ENCODE results near the gene LAMB2.

The LAMB2 gene

DNA sequence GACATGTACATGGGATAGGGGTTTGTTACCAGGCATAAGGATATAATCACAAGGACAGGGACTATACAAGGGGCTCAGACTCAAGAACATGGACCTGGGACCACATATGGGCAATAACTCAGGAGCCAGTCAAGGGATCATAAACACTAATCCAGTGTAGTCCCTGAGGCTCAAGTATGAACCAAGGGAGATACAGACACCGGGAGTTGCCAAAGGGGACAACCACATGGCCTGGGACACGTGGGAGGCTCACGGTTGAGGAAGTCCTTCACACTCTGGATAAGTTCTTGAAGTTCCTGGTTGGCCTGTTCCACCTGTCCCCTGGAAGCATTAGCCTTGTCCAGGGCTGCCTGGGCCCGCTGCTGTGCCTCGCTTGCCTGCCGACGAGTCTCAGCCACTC is 10.4 kb downstream of the LAMB2 start:
- H3K27me3 ChIP-seq (ENCODE audit: insufficient read depth, low read length), result no peaks in the 10 kb centered on the region
- H2AFZ ChIP-seq (ENCODE audit: low read depth, low read length), result no peak overlapping the region
- peaks cover 15% of the 10 kb centered on the region for H3K4me1 ChIP-seq (ENCODE audit: insufficient read depth, low read length)
- H3K9me3 ChIP-seq (ENCODE audit: low read length), result no peaks in the 10 kb centered on the region
- no peak overlapping the region for H3K4me3 ChIP-seq (ENCODE audit: low read length)
- peaks cover 53% of the 10 kb centered on the region for H3K36me3 ChIP-seq (ENCODE audit: insufficient read depth, low read length)

DNA sequence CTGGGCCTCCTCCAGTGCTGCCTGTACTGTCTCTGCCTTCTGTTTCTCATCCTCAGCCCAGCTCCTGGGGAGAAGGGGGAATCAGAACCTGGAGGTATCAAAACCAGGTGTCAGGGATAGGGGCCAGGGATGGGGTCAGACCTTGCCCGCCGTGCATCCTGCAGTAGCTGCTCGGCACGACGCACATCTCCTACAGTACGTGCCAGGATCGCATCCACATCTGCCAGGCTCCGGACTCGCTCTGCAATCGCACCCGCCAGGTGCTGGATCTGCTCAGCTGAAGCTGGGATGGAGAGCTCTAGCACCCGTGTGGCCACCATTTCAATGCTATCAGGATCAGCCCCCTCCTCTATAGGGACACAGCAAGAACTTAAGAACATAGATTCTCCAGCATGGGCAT is 10.8 kb downstream of the LAMB2 start:
- H3K4me3 ChIP-seq (ENCODE audit: low read length), result no peak overlapping the region
- H3K36me3 ChIP-seq (ENCODE audit: insufficient read depth, low read length), result peaks cover 57% of the 10 kb centered on the region
- no peak overlapping the region for H2AFZ ChIP-seq (ENCODE audit: low read depth, low read length)
- H3K4me1 ChIP-seq (ENCODE audit: insufficient read depth, low read length), result peaks cover 15% of the 10 kb centered on the region
- no peaks in the 10 kb centered on the region for H3K27me3 ChIP-seq (ENCODE audit: insufficient read depth, low read length)
- H3K9me3 ChIP-seq (ENCODE audit: low read length), result no peaks in the 10 kb centered on the region

DNA sequence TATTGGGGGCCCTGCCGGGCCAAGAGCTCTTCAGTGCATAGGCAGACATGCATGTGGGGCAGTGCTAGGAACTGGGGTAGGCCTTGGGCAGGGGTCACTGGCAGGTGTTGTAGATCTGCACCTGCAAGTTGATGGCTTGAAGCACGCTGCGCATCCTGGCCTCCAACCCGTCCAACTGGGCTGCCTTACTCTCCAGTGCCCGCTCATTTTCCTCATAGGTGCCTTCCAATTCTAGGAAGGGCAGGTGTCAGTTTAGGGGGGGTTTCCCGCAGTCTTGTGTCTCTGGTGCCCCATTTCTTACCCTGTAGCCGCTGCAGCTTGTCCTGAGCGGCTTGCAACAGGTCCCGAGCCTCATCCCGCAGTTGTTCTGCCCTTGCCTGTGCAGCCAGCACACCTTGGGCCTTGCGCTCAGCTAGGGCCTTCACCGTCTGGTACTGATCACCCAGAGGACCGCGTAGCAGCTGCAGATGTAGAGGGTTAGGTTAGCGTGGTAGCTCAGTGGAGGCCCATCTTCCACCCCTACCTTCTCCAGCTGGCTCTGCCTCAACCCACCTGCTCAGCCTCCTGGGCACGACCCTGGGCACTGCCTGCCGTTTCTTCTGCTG is 11.6 kb downstream of the LAMB2 start:
- H3K27me3 ChIP-seq (ENCODE audit: insufficient read depth, low read length), result no peaks in the 10 kb centered on the region
- H3K36me3 ChIP-seq (ENCODE audit: insufficient read depth, low read length), result peaks cover 65% of the 10 kb centered on the region
- H2AFZ ChIP-seq (ENCODE audit: low read depth, low read length), result peak overlapping the region; percentile 10
- H3K4me1 ChIP-seq (ENCODE audit: insufficient read depth, low read length), result peaks cover 15% of the 10 kb centered on the region
- no peaks in the 10 kb centered on the region for H3K9me3 ChIP-seq (ENCODE audit: low read length)
- peak overlapping the region; percentile 94 for H3K4me3 ChIP-seq (ENCODE audit: low read length)

DNA sequence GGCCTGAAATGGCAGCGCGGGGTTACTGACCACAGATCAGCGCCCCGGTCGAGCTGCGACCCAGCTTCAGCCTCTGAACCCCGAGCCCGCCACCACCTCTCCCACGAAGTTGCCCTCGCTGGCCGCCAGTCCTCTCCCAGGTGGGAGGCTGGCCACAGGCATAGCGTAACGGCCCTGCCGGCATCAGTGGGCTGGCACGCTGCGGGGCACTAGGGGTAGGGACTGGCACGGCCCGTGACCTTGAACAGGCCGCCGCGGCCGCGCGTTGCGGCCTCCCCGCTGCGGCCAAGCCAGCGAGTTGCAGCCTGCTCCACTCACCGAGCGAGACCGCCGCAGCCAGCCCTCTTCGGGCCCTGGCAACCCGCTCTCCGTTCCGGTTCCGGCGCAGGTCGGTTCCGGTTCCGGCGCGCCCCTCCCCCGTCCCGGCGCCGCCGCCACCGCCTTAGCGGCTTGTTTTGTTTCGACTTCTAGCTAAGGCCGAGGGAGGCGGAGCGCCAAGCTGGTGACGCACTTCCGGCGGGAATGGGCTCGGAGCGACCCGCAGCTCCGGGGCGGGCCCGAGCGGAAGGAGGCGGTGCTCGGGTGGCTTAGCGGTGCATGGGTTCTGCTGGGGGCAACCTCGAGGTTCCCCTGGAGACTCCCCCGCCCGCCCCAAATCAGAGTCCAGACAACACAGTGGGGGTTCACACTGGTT is 12.3 kb downstream of the LAMB2 start, which contains the start of gene USP19:
Gene USP19, minus strand, starts transcription at position 386 of the 694 bp plus-strand sequence. CDS start 1,678 bp downstream, outside the sequence.
- H2AFZ ChIP-seq (ENCODE audit: low read depth, low read length), result peak within 1 kb of the TSS; percentile 10
- H3K36me3 ChIP-seq (ENCODE audit: insufficient read depth, low read length), result peaks cover 65% of the 10 kb centered on the region
- peak within 1 kb of the TSS; percentile 94 for H3K4me3 ChIP-seq (ENCODE audit: low read length)
- no peaks in the 10 kb centered on the region for H3K27me3 ChIP-seq (ENCODE audit: insufficient read depth, low read length)
- H3K9me3 ChIP-seq (ENCODE audit: low read length), result no peaks in the 10 kb centered on the region
- H3K4me1 ChIP-seq (ENCODE audit: insufficient read depth, low read length), result peaks cover 15% of the 10 kb centered on the region

DNA sequence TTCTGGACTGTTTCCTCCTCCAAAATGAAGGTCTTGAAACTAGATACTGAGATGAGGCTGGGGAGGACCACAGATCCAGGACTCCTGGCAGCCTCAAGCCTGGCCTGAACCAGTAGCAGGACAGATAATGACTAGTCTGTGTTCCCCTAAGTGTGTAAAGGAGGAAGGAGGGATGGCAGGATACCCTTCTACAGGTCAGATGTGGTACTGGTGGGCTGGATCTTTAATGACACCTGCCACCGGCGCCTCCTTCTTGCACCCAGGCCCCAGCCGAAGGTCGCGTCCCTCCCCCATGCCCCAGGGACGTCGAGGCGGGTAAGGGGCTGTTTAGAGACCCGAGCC is 12.8 kb downstream of the LAMB2 start:
- H3K36me3 ChIP-seq (ENCODE audit: insufficient read depth, low read length), result peaks cover 69% of the 10 kb centered on the region
- no peaks in the 10 kb centered on the region for H3K27me3 ChIP-seq (ENCODE audit: insufficient read depth, low read length)
- H3K9me3 ChIP-seq (ENCODE audit: low read length), result no peaks in the 10 kb centered on the region
- H2AFZ ChIP-seq (ENCODE audit: low read depth, low read length), result peak overlapping the region; percentile 10
- peak overlapping the region; percentile 94 for H3K4me3 ChIP-seq (ENCODE audit: low read length)
- H3K4me1 ChIP-seq (ENCODE audit: insufficient read depth, low read length), result peaks cover 15% of the 10 kb centered on the region

DNA sequence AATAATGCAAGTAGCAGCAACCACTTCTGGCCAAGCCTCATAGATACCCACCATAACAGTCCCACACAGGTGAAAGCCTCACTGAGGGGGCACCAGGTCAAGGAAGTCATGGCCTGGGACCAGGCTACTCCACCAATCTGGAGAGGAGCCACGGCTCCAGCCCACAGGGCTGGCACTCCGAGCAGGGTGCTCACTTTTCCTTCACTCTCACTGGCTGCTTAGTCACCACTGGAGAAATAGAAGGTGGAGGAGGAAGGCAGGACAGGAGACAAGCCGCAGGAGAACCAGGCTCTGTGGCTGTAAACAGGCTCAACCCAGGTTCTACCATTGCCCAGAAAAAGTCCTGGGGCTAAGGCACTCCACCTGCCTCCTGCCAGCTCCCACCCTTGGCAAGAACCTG is 13.4 kb downstream of the LAMB2 start:
- peaks cover 70% of the 10 kb centered on the region for H3K36me3 ChIP-seq (ENCODE audit: insufficient read depth, low read length)
- peak overlapping the region; percentile 94 for H3K4me3 ChIP-seq (ENCODE audit: low read length)
- no peaks in the 10 kb centered on the region for H3K9me3 ChIP-seq (ENCODE audit: low read length)
- no peak overlapping the region for H2AFZ ChIP-seq (ENCODE audit: low read depth, low read length)
- no peaks in the 10 kb centered on the region for H3K27me3 ChIP-seq (ENCODE audit: insufficient read depth, low read length)
- H3K4me1 ChIP-seq (ENCODE audit: insufficient read depth, low read length), result peaks cover 15% of the 10 kb centered on the region

DNA sequence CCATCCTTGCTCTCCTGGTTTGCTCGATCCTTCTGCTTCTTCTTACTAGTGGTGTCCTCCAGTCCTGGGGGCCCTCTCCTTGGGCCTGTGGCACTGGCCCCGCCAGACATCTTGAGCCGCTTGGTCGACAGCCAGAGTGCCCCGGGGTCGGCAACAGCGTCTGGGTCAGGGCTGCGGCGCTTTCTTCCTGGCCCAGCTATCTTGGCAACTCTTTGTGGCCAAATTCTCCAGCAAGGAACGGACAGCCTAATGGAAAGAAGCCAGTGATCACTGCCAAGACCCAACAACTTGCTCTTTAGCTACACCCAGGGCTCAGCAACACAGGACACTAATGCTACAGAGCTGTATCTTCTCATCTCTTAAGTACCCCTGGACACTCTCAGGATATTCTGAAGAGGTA is 13.8 kb downstream of the LAMB2 start:
- Histone ChIP-seq H3K4me3 (ENCODE audit: low read length) (no peak overlapping the region), H3K4me1 (ENCODE audit: insufficient read depth, low read length) (peaks cover 15% of the 10 kb centered on the region), H3K36me3 (ENCODE audit: insufficient read depth, low read length) (peaks cover 70% of the 10 kb centered on the region), H3K27me3 (ENCODE audit: insufficient read depth, low read length) (no peaks in the 10 kb centered on the region), H3K9me3 (ENCODE audit: low read length) (no peaks in the 10 kb centered on the region), H2AFZ (ENCODE audit: low read depth, low read length) (no peak overlapping the region)

DNA sequence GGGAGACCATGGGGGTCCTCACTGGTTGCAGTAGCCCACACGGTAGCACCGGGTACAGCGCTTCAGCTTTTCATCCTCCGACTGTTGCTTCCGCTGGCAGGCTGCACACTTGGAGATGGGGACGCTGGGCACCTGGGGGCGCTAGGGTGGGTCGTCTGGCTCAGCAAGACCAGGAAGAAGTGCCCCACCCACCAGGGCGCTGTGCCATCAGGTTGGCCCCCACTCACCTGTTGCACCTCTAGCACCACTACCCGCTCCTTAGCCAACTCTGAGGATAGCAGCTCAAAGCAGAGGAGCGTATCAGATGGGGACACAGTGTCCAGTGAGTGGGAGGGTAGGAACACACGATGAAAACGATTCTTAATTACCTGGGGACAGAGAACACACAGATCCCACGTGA is 20.6 kb downstream of the LAMB2 start:
- Histone ChIP-seq H3K4me1 (ENCODE audit: insufficient read depth, low read length) (no peaks in the 10 kb centered on the region), H2AFZ (ENCODE audit: low read depth, low read length) (no peak overlapping the region), H3K27me3 (ENCODE audit: insufficient read depth, low read length) (no peaks in the 10 kb centered on the region), H3K4me3 (ENCODE audit: low read length) (no peak overlapping the region), H3K36me3 (ENCODE audit: insufficient read depth, low read length) (peaks cover 91% of the 10 kb centered on the region), H3K9me3 (ENCODE audit: low read length) (no peaks in the 10 kb centered on the region)

DNA sequence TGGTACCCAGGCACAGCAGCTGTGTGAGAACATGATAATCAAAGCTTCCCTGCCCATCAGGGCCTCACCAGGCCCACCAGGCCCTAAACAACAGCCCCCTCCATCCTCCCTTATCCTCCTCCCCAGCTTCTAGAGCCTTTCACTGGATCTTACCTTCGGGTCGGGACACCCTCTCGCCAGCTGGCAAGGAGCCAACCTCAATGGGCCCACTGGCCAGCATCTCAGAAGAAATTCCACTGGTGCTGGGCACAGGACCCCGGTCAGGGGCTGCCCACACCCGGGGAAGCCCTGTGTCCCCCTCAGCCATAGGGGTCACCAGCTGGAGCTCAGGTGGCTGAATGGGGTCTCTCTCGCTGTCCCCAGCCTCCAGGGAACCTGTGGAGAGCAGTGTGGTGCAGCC is 21.5 kb downstream of the LAMB2 start:
- Histone ChIP-seq H3K4me1 (ENCODE audit: insufficient read depth, low read length) (no peaks in the 10 kb centered on the region), H3K4me3 (ENCODE audit: low read length) (no peak overlapping the region), H3K36me3 (ENCODE audit: insufficient read depth, low read length) (peaks cover 83% of the 10 kb centered on the region), H3K27me3 (ENCODE audit: insufficient read depth, low read length) (no peaks in the 10 kb centered on the region), H2AFZ (ENCODE audit: low read depth, low read length) (no peak overlapping the region), H3K9me3 (ENCODE audit: low read length) (no peaks in the 10 kb centered on the region)

DNA sequence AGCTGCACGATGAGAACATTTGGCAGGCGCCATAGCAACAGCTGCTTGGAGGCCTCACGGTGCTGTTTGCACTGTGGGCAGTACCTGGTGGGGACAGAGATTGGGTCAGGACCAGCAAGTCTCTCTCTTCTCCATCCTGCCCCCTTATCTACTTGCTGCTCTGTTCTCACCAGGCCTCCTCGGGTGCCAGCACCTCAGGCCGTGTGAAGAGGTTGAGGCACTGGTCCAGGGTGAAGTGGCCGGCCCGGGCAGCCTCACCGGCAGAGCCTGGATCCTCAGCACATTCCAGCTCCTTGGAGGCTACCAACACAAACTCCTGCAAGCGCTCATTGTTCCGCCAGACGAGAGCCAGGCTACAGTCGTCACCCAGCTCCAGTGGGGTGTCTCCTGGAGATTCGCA is 22.1 kb downstream of the LAMB2 start:
- peaks cover under 1% of the 10 kb centered on the region for H3K4me1 ChIP-seq (ENCODE audit: insufficient read depth, low read length)
- no peaks in the 10 kb centered on the region for H3K9me3 ChIP-seq (ENCODE audit: low read length)
- no peaks in the 10 kb centered on the region for H3K27me3 ChIP-seq (ENCODE audit: insufficient read depth, low read length)
- no peak overlapping the region for H2AFZ ChIP-seq (ENCODE audit: low read depth, low read length)
- H3K4me3 ChIP-seq (ENCODE audit: low read length), result no peak overlapping the region
- H3K36me3 ChIP-seq (ENCODE audit: insufficient read depth, low read length), result peaks cover 78% of the 10 kb centered on the region

DNA sequence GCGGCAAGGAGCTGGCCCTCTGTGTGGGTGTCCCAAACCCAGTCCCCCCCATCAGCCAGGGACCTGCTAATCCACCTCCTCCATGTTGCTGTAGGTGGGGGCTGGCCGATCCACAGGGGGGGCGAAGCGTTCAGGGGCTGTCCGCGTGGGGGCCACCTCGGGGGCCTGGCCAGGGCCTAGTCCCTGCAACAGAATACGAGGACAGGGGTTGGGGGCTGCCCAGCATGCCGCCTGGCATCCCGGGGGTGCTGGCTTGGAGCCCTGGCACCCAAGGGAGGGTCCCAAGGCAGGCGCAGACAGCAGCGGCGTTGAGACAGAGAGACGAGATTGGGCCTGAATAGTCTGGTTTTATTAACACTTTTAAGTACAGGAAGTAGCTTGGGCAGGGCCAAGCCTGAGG is 24.5 kb downstream of the LAMB2 start:
- no peak overlapping the region for H2AFZ ChIP-seq (ENCODE audit: low read depth, low read length)
- H3K36me3 ChIP-seq (ENCODE audit: insufficient read depth, low read length), result peaks cover 57% of the 10 kb centered on the region
- H3K4me3 ChIP-seq (ENCODE audit: low read length), result no peak overlapping the region
- H3K27me3 ChIP-seq (ENCODE audit: insufficient read depth, low read length), result no peaks in the 10 kb centered on the region
- peaks cover 15% of the 10 kb centered on the region for H3K4me1 ChIP-seq (ENCODE audit: insufficient read depth, low read length)
- no peaks in the 10 kb centered on the region for H3K9me3 ChIP-seq (ENCODE audit: low read length)

DNA sequence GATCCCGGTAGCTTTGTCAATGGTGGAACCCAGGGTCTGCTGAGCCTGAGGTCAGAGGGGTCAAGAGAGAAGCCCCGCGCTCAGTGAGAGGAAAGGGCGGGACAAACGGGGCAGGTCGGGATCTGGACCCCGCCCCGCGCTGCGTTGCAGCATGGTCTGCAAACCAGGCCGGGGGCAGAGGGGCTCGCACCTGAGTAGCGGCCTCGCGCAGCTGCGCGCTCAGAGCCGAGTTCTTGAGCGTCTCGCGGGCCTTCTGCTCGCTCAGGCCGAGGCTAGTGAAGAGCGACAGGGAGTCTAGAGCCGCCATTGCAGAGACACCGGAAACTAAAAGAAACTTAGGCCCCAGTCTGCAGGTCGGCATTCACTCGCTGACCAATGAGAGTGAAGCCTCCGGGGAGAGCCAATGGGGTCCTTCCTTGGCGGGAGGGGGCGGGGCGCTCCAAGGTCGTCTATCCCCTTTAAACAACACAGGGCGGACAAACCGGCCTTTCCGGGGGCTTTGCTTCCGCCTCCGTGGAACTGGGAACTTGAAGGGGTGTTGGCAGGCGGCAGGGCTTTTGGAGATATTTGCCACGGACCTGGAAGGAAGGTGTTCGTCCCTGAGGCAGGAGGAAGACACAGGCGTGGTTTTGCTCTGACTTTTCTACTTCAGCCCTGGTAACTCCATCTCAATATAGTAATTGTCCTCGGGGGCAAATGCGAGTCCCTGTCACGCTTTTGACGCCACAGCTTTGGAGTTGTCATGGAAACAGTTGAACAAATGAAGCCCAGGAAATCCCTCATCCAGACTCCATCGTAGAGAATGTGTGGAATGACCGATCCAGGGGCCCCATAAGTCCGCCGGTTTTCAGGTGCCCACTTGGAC is 28.2 kb downstream of the LAMB2 start, which contains the start of gene QARS1:
Gene QARS1, minus strand, starts transcription at position 331 of the 865 bp plus-strand sequence. Its CDS starts 24 bp downstream, at position 307.
- H3K4me3 ChIP-seq (ENCODE audit: low read length), result peak within 1 kb of the TSS; percentile 60
- peaks cover 17% of the 10 kb centered on the region for H3K4me1 ChIP-seq (ENCODE audit: insufficient read depth, low read length)
- H3K9me3 ChIP-seq (ENCODE audit: low read length), result no peaks in the 10 kb centered on the region
- H3K27me3 ChIP-seq (ENCODE audit: insufficient read depth, low read length), result no peaks in the 10 kb centered on the region
- H2AFZ ChIP-seq (ENCODE audit: low read depth, low read length), result peak within 1 kb of the TSS; percentile 13
- peaks cover 54% of the 10 kb centered on the region for H3K36me3 ChIP-seq (ENCODE audit: insufficient read depth, low read length)

DNA sequence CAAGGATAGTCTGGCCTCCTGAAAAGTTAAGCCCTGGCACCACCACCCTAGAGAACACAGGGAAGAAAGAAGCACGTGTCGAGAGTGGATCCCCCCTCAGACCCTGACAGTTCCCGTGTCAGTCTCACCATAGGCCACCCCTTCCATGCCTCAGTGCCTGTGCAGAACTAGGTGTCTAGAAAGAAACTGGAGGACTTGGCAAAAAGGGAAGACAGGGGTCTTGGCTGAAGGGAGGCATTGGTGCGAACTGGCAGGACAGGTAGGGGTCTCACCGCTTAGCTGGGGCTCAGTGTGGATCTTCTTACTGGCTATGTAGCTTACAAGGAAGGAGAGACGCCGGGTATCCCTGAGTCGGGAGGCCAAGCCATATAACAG is 28.8 kb downstream of the LAMB2 start:
- peaks cover 54% of the 10 kb centered on the region for H3K36me3 ChIP-seq (ENCODE audit: insufficient read depth, low read length)
- peaks cover 17% of the 10 kb centered on the region for H3K4me1 ChIP-seq (ENCODE audit: insufficient read depth, low read length)
- H3K4me3 ChIP-seq (ENCODE audit: low read length), result peak overlapping the region; percentile 60
- H3K27me3 ChIP-seq (ENCODE audit: insufficient read depth, low read length), result no peaks in the 10 kb centered on the region
- peak overlapping the region; percentile 13 for H2AFZ ChIP-seq (ENCODE audit: low read depth, low read length)
- no peaks in the 10 kb centered on the region for H3K9me3 ChIP-seq (ENCODE audit: low read length)

Data from neuron (in vitro differentiated cells).